DOHH2 (cell line): ENCODE data around the gene CPNE1.

ENCODE experiments used
- H3F3A ChIP-seq: fragments of 200-600 bp; sonication (generic), shearing (Covaris generic); 2 replicates; pipeline ENCODE4 v1.6.0; 2016; ENCODE audit warnings: antibody characterized with exemption, mild to moderate bottlenecking; ENCODE audit not compliant: control insufficient read depth, insufficient read depth
- H3K27ac ChIP-seq: fragments of 200-600 bp; sonication (generic); 2 replicates; pipeline ENCODE4 v1.5.1; 2014; ENCODE audit warnings: low read depth, mild to moderate bottlenecking, low read length, moderate library complexity
- H3K27me3 ChIP-seq: fragments of 200-600 bp; sonication (generic); 2 replicates; pipeline ENCODE4 v1.6.1; 2014; ENCODE audit warnings: mild to moderate bottlenecking, low read length, mixed read lengths; ENCODE audit not compliant: control insufficient read depth
- H3K36me3 ChIP-seq: fragments of 200-600 bp; sonication (generic); 2 replicates; pipeline ENCODE4 v1.6.1; 2014; ENCODE audit warnings: mild to moderate bottlenecking, low read length, moderate library complexity, mixed read lengths; ENCODE audit not compliant: control insufficient read depth
- H3K4me1 ChIP-seq: fragments of 200-600 bp; sonication (generic); 2 replicates; pipeline ENCODE4 v1.6.1; 2014; ENCODE audit warnings: mild to moderate bottlenecking, low read length, mixed read lengths; ENCODE audit not compliant: control insufficient read depth
- H3K4me2 ChIP-seq: fragments of 200-600 bp; sonication (generic); 2 replicates; pipeline ENCODE4 v1.6.0; 2014; ENCODE audit warnings: mild to moderate bottlenecking, low read length, moderate library complexity
- H3K4me3 ChIP-seq: fragments of 200-600 bp; sonication (generic); 2 replicates; pipeline ENCODE4 v1.5.1; 2014; ENCODE audit warnings: mild to moderate bottlenecking, low read length, mixed read lengths
- H3K79me2 ChIP-seq: fragments of 200-600 bp; sonication (generic); 2 replicates; pipeline ENCODE4 v1.6.1; 2014; ENCODE audit warnings: mild to moderate bottlenecking, low read length, mixed read lengths; ENCODE audit not compliant: control insufficient read depth
- H3K9me2 ChIP-seq: fragments of 200-600 bp; sonication (generic); replicated peaks from 2 replicates; pipeline ENCODE4 v1.6.1; 2014; ENCODE audit warnings: mild to moderate bottlenecking, low read length, mixed read lengths; ENCODE audit not compliant: control insufficient read depth
- H3K9me3 ChIP-seq: fragments of 200-600 bp; sonication (generic); 2 replicates; pipeline ENCODE4 v1.6.1; 2014; ENCODE audit warnings: antibody characterized with exemption, low read length, mixed read lengths; ENCODE audit not compliant: control insufficient read depth, insufficient read depth
- H4K20me1 ChIP-seq: fragments of 200-600 bp; sonication (generic); 2 replicates; pipeline ENCODE4 v1.6.0; 2014; ENCODE audit warnings: low read depth, mild to moderate bottlenecking, antibody characterized with exemption, low read length, moderate library complexity; ENCODE audit not compliant: control insufficient read depth, insufficient read depth
- EZH2phosphoT487 ChIP-seq: fragments of 200-600 bp; sonication (generic); IDR thresholded peaks from 2 replicates; pipeline ENCODE4 v1.6.1; 2017; ENCODE audit warnings: borderline replicate concordance, mild to moderate bottlenecking, antibody characterized with exemption, low read length, moderate library complexity, mixed read lengths
- TF ChIP-seq, protein P1 (sequence below): fragments of 200-600 bp; sonication (generic); IDR thresholded peaks from one replicate; pipeline ENCODE4 v1.5.1; 2014; ENCODE audit warnings: antibody characterized with exemption, mild to moderate bottlenecking, low read depth, low read length; ENCODE audit not compliant: poor library complexity, severe bottlenecking

Gene CPNE1

DNA sequence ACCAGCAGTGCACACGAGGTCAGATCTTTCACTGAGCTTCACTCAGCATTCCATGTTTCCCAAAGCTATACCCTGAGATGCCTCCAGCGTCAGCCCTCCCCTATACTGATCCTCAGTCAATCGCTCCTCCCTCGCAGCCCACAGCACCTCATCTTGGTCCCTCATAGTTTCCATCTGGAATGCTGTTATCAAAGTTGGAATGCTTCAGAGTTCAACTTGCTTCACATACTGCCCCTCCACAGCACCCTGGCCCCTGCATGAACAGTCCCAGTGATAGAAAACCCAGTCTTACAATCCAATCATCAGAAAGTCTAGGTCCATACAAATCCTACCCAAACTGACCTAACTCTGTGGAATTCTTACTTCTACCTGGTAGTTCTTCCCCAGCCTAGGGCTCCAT, 29.0 kb downstream of the CPNE1 start:
- TF ChIP-seq, protein P1, sequence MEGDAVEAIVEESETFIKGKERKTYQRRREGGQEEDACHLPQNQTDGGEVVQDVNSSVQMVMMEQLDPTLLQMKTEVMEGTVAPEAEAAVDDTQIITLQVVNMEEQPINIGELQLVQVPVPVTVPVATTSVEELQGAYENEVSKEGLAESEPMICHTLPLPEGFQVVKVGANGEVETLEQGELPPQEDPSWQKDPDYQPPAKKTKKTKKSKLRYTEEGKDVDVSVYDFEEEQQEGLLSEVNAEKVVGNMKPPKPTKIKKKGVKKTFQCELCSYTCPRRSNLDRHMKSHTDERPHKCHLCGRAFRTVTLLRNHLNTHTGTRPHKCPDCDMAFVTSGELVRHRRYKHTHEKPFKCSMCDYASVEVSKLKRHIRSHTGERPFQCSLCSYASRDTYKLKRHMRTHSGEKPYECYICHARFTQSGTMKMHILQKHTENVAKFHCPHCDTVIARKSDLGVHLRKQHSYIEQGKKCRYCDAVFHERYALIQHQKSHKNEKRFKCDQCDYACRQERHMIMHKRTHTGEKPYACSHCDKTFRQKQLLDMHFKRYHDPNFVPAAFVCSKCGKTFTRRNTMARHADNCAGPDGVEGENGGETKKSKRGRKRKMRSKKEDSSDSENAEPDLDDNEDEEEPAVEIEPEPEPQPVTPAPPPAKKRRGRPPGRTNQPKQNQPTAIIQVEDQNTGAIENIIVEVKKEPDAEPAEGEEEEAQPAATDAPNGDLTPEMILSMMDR, result no peak
- TF ChIP-seq EZH2phosphoT487, result no peak
- Histone ChIP-seq H3K4me3 (no peak overlapping the region), H4K20me1 (0 out of 2 replicates have a peak, but pooled peaks cover 6% of the 10 kb centered on the region)

DNA sequence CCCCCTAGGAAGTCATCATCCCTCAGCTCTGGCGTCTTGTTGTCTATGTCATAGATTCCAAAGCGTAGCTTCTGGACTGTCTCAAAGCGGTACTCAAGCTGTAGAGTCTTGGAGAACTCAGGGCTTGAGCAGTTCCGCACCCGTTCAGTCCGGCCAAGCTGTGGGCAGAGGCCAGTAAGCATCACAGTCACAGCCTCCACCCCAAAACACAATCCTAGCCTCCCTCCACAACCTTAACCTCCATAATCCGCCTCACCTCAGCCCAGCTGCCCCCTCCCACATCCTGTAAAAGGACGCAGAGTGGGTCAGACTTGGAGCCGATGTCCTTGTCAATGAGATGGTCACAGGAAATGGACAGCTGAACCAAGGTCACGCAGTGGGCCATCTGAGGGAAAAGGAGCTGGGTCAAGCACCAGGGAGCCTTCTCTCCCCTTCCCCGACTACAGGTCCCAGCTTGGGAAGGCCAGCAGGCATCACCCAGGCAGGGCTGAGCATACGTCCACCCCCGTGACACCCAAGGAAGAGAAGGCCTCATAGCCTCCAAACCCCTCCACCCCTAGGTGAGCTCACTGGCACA, 32.1 kb downstream of the CPNE1 start:
- Histone ChIP-seq H3K27me3 (no peaks in the 10 kb centered on the region), H3K9me2 (no peaks in the 10 kb centered on the region), H3F3A (no peaks in the 10 kb centered on the region), H3K27ac (no peak overlapping the region), H3K4me2 (no peak overlapping the region), H4K20me1 (no peaks in the 10 kb centered on the region), H3K79me2 (peaks cover 17% of the 10 kb centered on the region), H3K4me1 (no peaks in the 10 kb centered on the region), H3K9me3 (no peaks in the 10 kb centered on the region), H3K4me3 (no peak overlapping the region), H3K36me3 (peaks cover 44% of the 10 kb centered on the region)
- no peak for TF ChIP-seq EZH2phosphoT487
- TF ChIP-seq, protein P1, result no peak

More for the DNA sequence above, 29.0 kb downstream of the CPNE1 start:
- no peak overlapping the region for H3K27ac ChIP-seq
- no peaks in the 10 kb centered on the region for H3K9me3 ChIP-seq
- H3K79me2 ChIP-seq, result peaks cover 46% of the 10 kb centered on the region
- H3K4me1 ChIP-seq, result no peaks in the 10 kb centered on the region
- peaks cover 22% of the 10 kb centered on the region for H3K36me3 ChIP-seq
- H3K4me2 ChIP-seq, result no peak overlapping the region
- no peaks in the 10 kb centered on the region for H3K27me3 ChIP-seq
- H3F3A ChIP-seq, result peaks cover 2% of the 10 kb centered on the region; the same call in 1 of the 2 replicates
- no peaks in the 10 kb centered on the region for H3K9me2 ChIP-seq

DNA sequence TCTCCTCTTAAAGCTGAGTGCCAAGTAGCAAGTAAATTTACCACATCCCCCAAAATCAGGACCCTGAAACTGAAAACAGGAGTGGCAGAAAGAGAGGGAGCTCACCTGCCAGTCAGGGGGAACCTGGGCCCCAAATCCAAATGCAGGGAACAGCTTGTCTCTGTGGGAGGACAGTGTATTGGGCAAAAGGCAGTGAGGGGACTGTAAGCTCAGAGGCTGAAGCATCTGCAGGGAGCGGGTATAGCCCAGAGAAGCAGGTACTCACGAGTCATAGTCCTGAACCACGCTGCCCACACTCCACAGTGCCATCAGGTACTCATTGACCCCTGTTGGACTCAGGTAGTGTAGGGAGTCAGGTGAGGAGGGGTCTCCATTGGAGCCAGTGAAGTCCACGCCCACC, 34.1 kb downstream of the CPNE1 start:
- TF ChIP-seq EZH2phosphoT487, result no peak
- TF ChIP-seq, protein P1, result no peak

More for the DNA sequence above, 34.1 kb downstream of the CPNE1 start:
- Histone ChIP-seq H3F3A (no peaks in the 10 kb centered on the region), H4K20me1 (no peaks in the 10 kb centered on the region), H3K9me2 (no peaks in the 10 kb centered on the region), H3K36me3 (peaks cover 61% of the 10 kb centered on the region), H3K4me2 (no peak overlapping the region), H3K4me1 (no peaks in the 10 kb centered on the region), H3K27ac (no peak overlapping the region), H3K4me3 (no peak overlapping the region), H3K79me2 (peaks cover 5% of the 10 kb centered on the region), H3K27me3 (no peaks in the 10 kb centered on the region), H3K9me3 (no peaks in the 10 kb centered on the region)
